Activated naive CD8-positive, alpha-beta T cell treated with anti-CD3 and anti-CD28 coated beads, Interleukin-2, amount 50 U/mL, for 16 hours (primary cell): Measurements from ENCODE around the gene WNK2.

ENCODE experiments used
- DNase-seq: peaks from one replicate; pipeline ENCODE4 v3.0.0-alpha.2; 2020; ENCODE audit warnings: low read depth, low spot score

Gene WNK2

DNA sequence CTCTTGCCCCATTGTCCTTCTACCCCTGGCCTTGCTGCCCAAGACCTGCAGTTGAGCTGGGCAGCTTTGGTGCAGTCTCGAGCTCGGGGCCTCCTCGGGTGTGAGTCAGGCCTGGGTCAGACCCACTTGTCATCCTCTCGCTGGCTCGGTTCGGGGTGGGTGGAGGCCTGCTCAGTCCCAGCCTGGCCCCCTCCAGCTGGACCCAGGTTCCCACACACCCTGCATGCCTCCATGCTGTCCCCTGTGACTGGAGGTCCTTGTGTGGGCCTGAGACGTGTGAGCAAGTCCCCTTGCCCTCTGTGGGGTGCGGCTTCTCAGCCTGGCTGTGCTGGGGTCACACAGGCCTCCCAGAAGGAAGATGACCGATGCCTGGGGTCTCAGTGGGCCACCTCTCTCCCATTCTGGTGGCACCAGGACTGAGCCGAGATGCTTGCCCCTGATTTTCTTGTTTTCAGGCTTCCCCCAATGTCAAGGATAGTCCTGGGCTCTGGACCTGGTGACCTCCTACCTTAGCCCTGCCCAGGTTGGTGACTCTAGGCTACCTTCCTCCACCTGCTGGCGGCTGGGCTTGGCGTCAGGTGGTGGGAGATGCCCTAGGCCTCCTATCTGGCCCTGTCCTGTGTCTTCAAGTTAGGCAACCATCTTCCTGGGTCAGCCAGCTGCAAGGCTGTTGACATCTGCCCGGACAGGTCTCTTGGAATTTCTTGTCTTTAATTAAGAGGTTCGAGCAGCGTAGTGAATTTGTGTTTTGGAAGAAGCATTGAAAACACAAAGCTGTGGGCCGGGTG, 15.1 kb downstream of the WNK2 start:
- no peak for DNase-seq

DNA sequence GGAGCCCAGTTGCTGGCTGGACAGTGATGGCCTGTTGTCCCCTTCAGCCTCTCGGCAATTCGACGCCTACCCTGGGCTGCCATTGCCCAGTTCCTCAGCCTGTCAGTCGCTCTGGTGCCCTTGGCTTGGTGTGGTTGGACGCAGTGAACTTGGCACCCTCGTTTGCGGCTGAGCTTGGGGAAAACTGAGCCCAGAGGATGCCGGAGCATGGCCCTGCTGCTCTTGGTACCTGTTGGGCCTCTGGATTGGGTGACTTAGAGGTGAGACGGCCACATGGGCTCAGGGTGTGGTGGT, 16.5 kb downstream of the WNK2 start:
- no peak for DNase-seq

DNA sequence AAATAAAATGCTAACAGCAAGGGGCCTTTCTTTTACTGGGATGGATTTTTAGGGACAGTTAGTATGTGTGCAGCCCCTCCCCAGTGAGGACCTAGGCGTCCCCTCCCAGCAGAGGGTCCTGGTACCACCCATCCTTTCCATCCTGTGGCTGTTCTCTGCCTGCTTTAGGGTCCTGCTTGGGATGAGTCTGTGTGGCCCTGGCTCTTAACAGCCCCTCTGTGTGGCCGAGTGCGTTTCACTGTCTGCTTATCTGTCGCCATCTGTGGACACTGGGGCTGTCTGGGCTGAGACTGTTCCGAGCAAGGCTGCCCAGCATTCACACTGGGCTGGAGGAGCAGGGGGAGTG, 17.0 kb downstream of the WNK2 start:
- no peak for DNase-seq

DNA sequence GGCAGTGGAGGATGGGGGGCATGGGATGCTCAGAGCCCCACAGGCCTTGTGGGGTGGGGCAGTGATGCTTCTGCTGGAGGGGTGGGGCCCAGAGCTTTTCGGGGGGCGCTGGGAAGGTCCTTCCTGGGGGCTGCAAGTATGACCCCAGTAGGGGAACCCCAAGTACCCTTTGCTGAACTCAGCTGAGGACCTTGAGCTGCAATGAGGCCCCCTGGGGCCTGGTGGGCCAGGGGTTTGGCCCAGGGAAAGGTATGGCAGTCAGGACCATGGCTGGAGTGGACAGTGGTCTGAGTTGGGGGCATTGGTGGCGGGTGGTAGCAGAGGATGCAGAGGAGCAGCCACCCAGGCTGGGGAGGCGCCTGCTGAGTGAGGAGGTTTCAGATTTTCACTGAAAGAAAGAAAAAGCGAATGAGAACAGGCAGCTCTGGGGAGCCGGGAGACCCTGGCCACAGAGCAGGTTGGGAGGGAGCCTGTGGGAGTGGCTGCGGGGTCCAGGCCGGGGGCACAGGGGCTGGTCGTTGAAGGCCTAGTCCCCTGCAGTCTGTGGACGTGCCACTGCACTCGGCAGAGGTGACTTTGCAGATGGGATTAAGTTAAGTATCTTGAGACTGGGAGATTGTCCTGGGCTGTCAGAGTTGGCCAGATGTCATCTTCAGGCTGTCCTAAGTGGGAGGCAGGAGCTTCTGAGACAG, 19.2 kb downstream of the WNK2 start:
- no peak for DNase-seq

GRCh38 chr9:93203718-93204469, 20.0 kb downstream of the WNK2 start:
- DNase-seq: no peak

GRCh38 chr9:93204470-93205043, 20.6 kb downstream of the WNK2 start:
- no peak for DNase-seq

GRCh38 chr9:93205045-93205768, 21.3 kb downstream of the WNK2 start:
- no peak for DNase-seq

- DNase-seq: no peak
These were observed 22.1 kb downstream of the WNK2 start for GRCh38 chr9:93205896-93206575.

- no peak for DNase-seq
These were observed 22.7 kb downstream of the WNK2 start for GRCh38 chr9:93206576-93207155.

GRCh38 chr9:93207326-93207814, 23.4 kb downstream of the WNK2 start:
- DNase-seq: no peak

DNA sequence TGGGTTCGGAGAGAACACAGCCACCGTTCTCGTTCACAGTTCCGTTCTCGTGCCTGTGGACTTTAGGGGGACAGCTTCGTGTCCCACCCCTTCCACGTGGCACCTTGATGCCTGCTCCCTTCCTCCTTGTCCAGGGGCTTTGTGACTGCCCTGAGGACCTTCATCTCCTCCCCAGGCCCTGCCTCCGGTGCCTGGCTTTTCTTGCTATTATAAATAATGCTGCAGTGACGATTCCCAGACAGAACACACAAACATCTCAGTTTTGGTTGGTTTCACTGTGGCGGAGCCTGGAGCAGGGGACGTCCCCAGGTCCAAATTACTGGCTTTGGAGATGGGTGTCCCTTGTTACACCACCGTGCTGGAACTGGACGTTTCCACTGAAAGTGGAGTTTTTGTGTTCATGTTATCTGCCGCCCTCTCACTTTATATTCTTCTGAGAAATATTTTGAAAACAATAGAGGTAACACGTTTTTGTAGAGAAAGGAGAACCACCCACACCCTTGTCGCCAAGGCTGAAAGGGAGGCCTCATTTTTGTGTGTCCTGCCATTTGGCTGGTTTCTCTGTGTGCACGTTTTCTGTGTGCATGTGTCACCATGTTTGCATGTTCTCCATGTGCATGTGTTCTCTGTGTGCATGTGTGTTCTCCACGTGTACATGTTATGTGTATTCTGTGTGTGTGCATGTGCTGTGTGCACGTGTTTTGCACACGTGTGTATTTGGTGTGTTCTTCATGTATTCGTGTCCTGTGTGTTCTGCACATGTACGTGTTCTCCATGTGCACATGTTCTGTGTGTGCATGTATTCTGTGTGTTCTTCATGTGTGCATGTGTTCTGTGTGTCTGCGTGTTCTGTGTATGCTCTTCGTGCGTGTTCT, 24.2 kb downstream of the WNK2 start:
- no peak for DNase-seq

DNA sequence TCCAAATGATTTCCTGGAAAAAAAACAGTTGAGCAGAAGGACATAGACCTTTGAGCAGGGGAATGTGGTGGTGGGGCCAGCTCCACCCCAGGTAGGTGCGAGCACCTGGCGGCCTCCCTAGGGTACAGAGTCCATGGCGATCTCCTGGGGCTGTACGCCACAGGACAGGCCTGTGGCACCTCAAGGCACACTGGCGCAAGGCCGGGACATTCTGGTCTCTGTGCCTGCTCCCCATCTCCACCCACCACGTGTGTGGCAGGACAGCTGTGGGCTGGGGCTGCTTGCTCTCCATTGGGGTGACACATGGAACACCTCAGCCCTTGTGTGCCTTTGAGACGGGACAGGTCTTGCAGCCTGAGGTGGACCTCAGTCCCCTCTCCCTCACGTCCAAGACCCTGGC, 25.2 kb downstream of the WNK2 start:
- DNase-seq: no peak

- DNase-seq: no peak
These were observed 25.8 kb downstream of the WNK2 start for GRCh38 chr9:93209576-93210323.

DNA sequence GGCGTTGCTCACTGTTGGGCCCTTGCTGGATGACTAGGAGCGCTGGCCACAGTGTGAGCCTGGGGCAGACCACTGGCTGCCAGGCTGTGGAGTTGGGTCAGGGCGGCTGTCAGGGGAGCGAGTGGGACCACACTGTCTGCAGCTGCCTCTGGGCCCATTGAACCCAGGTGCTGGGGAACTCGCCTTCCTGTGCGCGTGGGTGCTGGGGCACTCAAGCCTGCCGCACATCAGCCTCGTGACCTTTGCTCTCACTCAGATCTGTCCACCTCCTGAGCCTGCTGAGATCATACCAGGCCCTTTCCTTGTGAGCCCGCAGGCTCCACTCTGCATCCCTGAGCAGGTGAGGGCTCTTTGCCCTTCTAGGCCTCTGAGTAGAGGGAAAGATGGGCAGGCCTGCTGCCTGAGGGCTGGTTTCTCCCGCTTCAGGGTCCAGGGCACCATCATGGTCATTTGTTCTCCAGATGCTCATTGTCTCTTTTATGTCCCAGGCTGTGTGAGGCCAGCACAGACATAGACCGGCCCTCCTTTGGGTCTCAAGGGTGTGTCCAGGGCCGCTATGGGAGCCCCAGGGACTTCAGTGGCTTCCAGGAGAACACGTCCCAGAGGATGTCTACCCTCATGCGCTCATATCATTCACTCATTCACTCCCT, 26.5 kb downstream of the WNK2 start:
- no peak for DNase-seq

GRCh38 chr9:93210974-93211653, 27.2 kb downstream of the WNK2 start:
- DNase-seq: no peak

- no peak for DNase-seq
These were observed 27.7 kb downstream of the WNK2 start for GRCh38 chr9:93211654-93212001.

DNA sequence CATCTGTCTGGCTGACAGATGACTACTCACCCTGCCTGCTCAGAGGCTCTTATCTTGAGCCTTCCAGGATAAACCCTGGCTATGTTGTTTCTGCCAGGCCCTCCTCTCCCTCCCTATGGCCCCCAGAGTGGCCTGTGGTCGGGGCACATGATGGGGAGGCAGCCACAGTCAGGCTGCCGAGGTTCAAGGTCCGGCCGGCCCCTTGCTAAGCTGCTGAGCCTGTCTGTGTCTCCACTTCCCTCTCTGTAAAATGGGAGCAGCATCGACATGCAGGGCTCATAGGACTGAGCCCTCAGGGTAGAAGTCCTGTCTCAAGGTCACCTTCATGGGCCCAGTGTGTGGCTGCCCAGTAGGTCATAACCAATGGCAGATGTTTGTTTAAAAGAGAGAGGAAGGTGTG, 28.5 kb downstream of the WNK2 start:
- DNase-seq: no peak

- DNase-seq: no peak
These were observed 32.1 kb downstream of the WNK2 start for GRCh38 chr9:93216073-93216365.
